GM11168 (cell line): Measurements from ENCODE around the gene PATL2.
"Not testable (repeated sequence)": the region's sequence is repeated elsewhere in the genome, so short reads cannot be mapped to it uniquely, and the experiment has no call there.

Experiments used
- in situ Hi-C: fragments of 300-500 bp; cut with MboI; formaldehyde crosslinking; loops from one replicate; pipeline ENCODE4 v1.12.0; 2022; ENCODE audit warnings: low sequenced_read_pairs; ENCODE audit not compliant: unreplicated experiment

PATL2 gene

GRCh38 chr15:44720000-44720435 lies 8.9 kb upstream of the PATL2 start:
- in situ Hi-C loops, result not testable (repeated sequence)

GRCh38 chr15:44719293-44719999 lies 8.3 kb upstream of the PATL2 start:
- in situ Hi-C loops, result no loop called here

DNA sequence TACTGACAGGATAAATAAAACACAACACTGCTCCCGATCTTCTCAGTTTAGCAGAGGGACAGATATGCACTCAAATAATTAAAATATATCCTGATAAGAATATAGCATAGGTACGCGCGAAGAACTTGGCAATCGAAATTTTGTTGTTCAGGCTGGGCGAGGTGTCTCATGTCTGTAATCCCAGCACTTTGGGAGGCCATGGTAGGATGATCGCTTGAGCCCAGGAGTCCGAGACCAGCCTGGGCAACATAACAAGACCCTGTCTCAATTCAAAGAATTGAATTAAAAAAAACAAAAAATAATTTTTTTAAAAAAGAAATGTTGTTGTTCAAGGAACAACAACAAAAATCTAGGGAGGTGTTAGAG lies 7.8 kb upstream of the PATL2 start:
- in situ Hi-C loops, result no loop called here

GRCh38 chr15:44718180-44718926 lies 7.2 kb upstream of the PATL2 start:
- in situ Hi-C loops, result no loop called here

DNA sequence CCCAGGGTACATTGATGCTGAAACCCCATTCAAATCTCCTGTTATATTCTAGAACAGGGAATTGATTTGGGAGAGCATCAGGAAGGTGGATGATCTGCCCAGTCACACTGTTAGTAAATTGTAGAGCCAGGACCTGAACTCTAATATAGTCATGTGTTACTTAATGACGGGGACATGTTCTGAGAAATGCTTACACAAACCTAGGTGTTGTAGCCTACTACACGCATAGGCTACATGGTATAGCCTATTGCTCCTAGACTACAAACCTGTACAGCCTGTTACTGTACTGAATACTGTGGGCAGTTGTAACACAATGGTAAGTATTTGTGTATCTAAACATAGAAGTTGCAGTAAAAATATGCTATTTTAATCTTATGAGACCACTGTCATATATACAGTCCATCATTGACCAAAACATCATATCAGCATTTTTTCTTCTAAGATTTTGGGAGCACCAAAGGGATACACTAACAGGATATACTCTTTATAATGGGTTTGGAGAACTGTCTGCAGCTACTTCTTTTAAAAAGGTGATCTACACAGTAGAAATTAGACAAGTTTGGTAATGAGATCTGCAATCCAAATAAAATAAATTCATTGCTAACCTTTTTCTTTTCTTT lies 6.0 kb upstream of the PATL2 start:
- in situ Hi-C loops, result no loop called here

DNA sequence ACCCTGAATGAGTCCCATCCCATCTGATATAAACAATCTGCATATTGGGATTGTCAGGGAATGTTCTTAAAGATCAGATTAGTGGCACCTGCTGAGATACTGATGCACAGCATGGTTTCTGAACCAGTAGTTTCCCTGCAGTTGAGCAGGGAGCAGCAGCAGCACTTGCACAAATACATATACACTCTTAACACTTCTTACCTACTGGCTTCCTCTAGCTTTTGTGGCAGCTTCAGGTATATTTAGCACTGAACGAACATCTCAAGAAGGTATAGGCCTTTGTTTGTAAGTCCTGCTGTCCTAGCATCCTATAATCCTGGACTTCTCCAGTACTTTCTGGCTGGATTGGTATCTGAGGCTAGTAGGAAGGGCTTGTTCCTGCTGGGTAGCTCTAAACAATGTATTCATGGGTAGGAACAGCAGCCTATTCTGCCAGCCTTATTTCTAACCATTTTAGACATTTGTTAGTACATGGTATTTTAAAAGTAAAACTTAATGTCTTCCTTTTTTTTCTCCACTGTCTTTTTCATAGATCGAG lies 4.7 kb upstream of the PATL2 start:
- in situ Hi-C loops, result no loop called here

GRCh38 chr15:44715142-44715796 lies 4.1 kb upstream of the PATL2 start:
- in situ Hi-C loops, result no loop called here

GRCh38 chr15:44713006-44713966 lies 2.2 kb upstream of the PATL2 start:
- in situ Hi-C loops, result no loop called here

DNA sequence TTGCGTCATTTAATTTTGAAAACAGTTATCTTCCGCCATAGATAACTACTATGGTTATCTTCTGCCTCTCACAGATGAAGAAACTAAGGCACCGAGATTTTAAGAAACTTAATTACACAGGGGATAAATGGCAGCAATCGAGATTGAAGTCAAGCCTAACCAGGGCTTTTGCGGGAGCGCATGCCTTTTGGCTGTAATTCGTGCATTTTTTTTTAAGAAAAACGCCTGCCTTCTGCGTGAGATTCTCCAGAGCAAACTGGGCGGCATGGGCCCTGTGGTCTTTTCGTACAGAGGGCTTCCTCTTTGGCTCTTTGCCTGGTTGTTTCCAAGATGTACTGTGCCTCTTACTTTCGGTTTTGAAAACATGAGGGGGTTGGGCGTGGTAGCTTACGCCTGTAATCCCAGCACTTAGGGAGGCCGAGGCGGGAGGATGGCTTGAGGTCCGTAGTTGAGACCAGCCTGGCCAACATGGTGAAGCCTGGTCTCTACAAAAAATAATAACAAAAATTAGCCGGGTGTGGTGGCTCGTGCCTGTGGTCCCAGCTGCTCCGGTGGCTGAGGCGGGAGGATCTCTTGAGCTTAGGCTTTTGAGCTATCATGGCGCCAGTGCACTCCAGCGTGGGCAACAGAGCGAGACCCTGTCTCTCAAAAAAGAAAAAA lies 1.4 kb upstream of the PATL2 start:
- in situ Hi-C loops, result no loop called here

- in situ Hi-C loops, result no loop called here
Measured at GRCh38 chr15:44711743-44712345, 721 bp upstream of the PATL2 start.

- in situ Hi-C loops, result no loop called here
Measured at GRCh38 chr15:44710236-44711095, 657 bp downstream of the PATL2 start.

DNA sequence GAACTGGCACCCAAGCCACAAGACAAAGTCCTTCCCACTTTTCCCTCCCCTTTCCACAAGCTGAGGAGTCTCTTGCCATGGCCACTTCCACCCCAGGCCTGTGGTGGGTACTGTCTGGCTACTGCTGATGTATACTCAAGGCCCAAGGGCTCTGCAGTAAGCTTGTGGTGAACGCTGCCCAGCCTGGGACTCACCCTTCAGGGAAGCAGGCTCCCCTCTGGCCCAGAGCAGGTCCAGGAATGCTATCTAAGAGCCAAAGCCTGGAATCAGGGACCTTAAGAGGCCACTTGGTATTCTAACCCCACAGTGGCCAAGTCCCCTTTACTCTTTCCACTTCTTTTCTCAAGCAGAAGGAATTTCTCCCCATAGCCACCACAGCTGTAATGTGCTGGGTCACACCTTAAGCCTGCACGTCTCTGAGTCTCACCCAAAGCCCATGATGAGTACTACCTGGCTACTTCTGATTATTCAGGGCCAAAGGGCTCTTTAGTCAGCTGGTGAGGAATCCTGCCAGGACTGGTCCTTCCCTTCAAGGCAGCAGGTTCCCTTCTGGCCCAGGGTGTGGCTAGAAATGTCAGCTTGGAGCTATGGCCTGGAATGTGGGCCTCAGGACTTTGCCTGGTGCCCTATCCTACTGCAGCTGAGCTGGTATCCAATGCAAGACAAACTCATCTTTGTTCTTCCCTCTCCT lies 4.0 kb downstream of the PATL2 start:
- in situ Hi-C loops, result loop anchor here (5.0 kb wide), 1 partner anchor 40 kb away; no protein-coding TSS in a partner anchor

DNA sequence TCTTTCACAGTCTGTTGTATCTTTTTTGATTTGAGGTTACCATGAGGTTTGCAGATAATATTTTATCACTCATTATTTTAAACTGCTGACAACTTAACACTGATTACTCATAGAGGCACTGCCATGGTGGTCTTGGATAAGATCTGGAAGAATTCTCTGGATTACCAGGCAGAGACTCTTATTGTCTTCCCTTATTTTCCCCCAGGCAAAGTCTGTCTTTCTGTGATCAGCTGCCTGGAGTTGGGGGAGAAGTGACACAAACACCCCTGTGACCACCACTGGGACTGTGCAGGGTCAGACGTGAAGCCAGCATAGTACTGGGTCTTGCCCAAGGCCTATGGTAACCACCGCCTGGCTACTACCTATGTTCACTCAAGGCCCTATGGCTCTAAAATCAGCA lies 4.7 kb downstream of the PATL2 start:
- in situ Hi-C loops, result loop anchor here (5.0 kb wide), 1 partner anchor 39 kb away; no protein-coding TSS in a partner anchor

- in situ Hi-C loops, result loop anchor here (5.0 kb wide), 1 partner anchor 39 kb away; no protein-coding TSS in a partner anchor
Measured at GRCh38 chr15:44705986-44706385, 5.1 kb downstream of the PATL2 start.

DNA sequence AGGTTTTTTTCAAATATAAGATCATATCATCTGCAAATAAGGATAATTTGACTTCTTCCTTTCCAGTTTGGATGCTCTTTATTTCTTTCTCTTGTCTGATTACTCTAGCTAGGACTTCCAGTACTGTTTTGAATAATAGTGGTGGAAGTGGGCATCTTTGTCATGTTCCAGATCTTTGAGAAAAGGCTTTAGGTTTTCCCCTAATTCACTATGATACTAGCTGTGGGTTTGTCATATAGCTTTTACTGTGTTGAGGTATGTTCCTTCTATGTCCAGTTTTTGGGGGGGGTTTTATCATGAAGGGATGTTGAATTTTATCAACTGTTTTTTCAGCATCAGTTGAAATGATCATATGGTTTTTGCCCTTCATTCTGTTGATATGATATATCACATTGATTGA lies 10.4 kb downstream of the PATL2 start:
- in situ Hi-C loops, result not testable (repeated sequence)

DNA sequence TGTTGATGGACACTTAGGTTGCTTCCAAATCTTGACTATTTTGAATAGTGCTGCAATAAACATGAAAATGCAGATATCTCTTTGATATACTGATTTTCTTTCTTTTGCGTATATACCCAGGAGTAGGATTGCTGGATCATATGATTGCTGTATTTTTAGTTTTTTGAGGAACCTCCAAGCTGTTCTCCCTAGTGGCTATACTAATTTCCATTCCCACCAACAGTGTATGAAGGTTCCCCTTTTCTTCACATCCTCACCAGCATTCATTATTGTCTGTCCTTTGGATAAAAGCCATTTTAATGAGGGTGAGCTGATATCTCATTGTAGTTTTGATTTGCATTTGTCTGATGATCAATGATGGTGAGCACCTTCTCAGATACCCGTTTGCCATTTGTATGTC lies 12.5 kb downstream of the PATL2 start:
- in situ Hi-C loops, result no loop called here

DNA sequence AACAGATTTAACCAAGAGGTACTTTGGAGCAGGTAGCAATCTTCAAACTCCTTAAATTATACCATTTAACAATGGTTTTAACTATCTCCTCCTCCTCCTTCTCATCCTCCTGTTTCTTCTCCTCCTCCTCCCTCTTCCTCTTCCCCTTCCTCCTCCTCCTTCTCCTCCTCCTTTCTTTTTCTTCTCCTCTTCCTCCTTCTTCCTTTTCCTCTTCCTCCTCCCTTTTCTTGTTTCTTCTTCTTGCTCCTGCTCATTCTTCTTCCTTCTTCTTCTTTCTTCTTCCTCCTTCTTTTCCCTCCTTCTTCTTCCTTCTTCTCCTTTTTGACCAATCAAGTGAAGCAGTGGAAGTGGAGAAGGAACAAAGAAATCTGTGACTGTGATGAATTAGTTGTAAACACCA lies 14.1 kb downstream of the PATL2 start:
- in situ Hi-C loops, result no loop called here
